ENCODE results near the gene FSTL3. TPM values are rescaled to one million over a fixed set of nuclear protein-coding genes. Genes with fewer than 3 reads are reported as not detected.

The FSTL3 gene
- total and polyA plus RNA-seq, 2 of the 13 experiments (the other 11 are each of a cell fraction or from before 2014, with no cell fraction given), result 13.5 to 15.6 TPM

GRCh38 chr19:664913-665443 lies 11.2 kb upstream of the FSTL3 start (continued):
- no peak for TF ChIP-seq TEF (CRISPR knock-in tag; IDR thresholded peaks at IDR 0.05)
- no peak for TF ChIP-seq LCORL (IDR thresholded peaks at IDR 0.05)
- peak; percentile 93 for TF ChIP-seq LCORL (CRISPR knock-in tag; IDR thresholded peaks at IDR 0.05)
- TF ChIP-seq SRY (CRISPR knock-in tag; IDR thresholded peaks at IDR 0.05), result no peak
- 0 out of 2 replicates have a peak, but pooled peaks have one; percentile 51 for TF ChIP-seq ZNF335 (CRISPR knock-in tag; IDR thresholded peaks at IDR 0.05)
- no peak for TF ChIP-seq PRMT3 (CRISPR knock-in tag; IDR thresholded peaks at IDR 0.05; ENCODE audit: borderline replicate concordance, low read depth)
- TF ChIP-seq PHF20 (CRISPR knock-in tag; IDR thresholded peaks at IDR 0.05), result peak; percentile 48; the same call in 1 of the 2 replicates
- TF ChIP-seq JDP2 (CRISPR knock-in tag; IDR thresholded peaks at IDR 0.05; ENCODE audit: borderline replicate concordance), result no peak
- no peak for TF ChIP-seq ZNF264 (CRISPR knock-in tag; IDR thresholded peaks at IDR 0.05)
- no peak for TF ChIP-seq ZBTB34 (CRISPR knock-in tag; IDR thresholded peaks at IDR 0.05)
- TF ChIP-seq ZNF331 (CRISPR knock-in tag; IDR thresholded peaks at IDR 0.05), result peak; percentile 83
- TF ChIP-seq FOXM1 (CRISPR knock-in tag; IDR thresholded peaks at IDR 0.05), result no peak
- peak; percentile 57 for TF ChIP-seq ZNF883 (CRISPR knock-in tag; IDR thresholded peaks at IDR 0.05; ENCODE audit: not compliant biosample characterization)
- TF ChIP-seq ZNF101 (CRISPR knock-in tag; IDR thresholded peaks at IDR 0.05; ENCODE audit: borderline replicate concordance, low read depth), result no peak
- TF ChIP-seq POGK (CRISPR knock-in tag; conservative IDR thresholded peaks at IDR 0.05), result 0 out of 2 replicates have a peak, but pooled peaks have one; percentile 20
- TF ChIP-seq REPIN1 (CRISPR knock-in tag; IDR thresholded peaks at IDR 0.05; ENCODE audit: borderline replicate concordance, low read depth), result peak; percentile 84
- TF ChIP-seq ZNF646 (CRISPR knock-in tag; IDR thresholded peaks at IDR 0.05), result no peak
- TF ChIP-seq TFDP2 (CRISPR knock-in tag; IDR thresholded peaks at IDR 0.05), result peak; percentile 81
- no peak for TF ChIP-seq XBP1 (CRISPR knock-in tag; IDR thresholded peaks at IDR 0.05)

Measured in HepG2 (cell line).